LNCaP clone FGC (cell line): ENCODE measurements around the gene MAD1L1.

Experiments used
- DNase-seq: peaks from one replicate; pipeline ENCODE4 v3.0.0-alpha.2; 2011; ENCODE audit warnings: low read depth
- H3K4me3 ChIP-seq: 2 replicates; pipeline ENCODE4 v1.5.1; 2011; ENCODE audit warnings: mild to moderate bottlenecking, low read depth, low read length, control low read depth
- TF ChIP-seq, protein P1 (sequence below): IDR thresholded peaks from 2 replicates; pipeline ENCODE4 v1.5.1; 2012; ENCODE audit warnings: mild to moderate bottlenecking; ENCODE audit not compliant: control insufficient read depth, insufficient read depth; ENCODE audit errors: extremely low read depth

The MAD1L1 gene

DNA sequence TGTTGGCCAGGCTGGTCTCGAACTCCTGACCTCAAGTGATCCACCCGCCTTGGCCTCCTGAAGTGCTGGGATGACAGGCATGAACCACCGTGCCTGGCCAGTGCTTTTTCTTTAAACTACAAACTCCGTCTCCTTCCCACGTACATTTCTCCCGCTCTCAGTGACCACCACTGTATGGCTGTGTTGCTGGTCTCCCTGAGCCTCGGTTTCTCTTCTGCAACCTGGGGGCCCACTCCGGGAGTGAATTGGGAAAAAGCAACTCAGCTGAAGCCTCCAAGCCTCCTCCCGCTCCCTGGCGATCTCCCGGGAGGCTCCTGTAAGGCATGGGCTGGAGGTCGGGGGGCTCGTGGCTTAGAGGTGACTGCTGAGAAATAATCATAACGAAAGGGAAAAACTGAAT lies 426.4 kb downstream of the MAD1L1 start:
- TF ChIP-seq, protein P1, sequence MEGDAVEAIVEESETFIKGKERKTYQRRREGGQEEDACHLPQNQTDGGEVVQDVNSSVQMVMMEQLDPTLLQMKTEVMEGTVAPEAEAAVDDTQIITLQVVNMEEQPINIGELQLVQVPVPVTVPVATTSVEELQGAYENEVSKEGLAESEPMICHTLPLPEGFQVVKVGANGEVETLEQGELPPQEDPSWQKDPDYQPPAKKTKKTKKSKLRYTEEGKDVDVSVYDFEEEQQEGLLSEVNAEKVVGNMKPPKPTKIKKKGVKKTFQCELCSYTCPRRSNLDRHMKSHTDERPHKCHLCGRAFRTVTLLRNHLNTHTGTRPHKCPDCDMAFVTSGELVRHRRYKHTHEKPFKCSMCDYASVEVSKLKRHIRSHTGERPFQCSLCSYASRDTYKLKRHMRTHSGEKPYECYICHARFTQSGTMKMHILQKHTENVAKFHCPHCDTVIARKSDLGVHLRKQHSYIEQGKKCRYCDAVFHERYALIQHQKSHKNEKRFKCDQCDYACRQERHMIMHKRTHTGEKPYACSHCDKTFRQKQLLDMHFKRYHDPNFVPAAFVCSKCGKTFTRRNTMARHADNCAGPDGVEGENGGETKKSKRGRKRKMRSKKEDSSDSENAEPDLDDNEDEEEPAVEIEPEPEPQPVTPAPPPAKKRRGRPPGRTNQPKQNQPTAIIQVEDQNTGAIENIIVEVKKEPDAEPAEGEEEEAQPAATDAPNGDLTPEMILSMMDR, result no peak
- DNase-seq, result no peak

DNA sequence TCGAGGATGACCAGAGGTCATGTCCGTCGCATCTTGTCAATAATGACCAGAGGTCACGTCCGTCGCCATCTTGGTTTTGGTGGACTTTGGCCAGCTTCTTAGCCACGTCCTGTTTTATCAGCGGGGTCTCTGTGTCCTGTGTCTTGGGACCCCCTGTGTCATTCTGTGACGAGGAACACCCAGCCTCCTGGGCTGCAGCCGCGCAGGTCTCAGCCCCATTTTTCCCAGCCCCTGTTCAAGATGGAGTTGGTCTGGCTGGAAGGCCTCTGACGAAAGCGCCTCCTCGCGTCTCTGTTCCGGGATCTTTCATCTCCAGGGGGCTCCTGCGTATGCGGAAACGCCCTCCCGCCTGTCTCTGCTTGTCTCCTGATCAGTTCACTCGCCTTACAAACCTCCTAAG lies 428.4 kb downstream of the MAD1L1 start:
- no peak for DNase-seq
- H3K4me3 ChIP-seq, result no peak overlapping the region
- TF ChIP-seq, protein P1, result no peak

More for the DNA sequence above, 426.4 kb downstream of the MAD1L1 start:
- H3K4me3 ChIP-seq, result no peak overlapping the region

DNA sequence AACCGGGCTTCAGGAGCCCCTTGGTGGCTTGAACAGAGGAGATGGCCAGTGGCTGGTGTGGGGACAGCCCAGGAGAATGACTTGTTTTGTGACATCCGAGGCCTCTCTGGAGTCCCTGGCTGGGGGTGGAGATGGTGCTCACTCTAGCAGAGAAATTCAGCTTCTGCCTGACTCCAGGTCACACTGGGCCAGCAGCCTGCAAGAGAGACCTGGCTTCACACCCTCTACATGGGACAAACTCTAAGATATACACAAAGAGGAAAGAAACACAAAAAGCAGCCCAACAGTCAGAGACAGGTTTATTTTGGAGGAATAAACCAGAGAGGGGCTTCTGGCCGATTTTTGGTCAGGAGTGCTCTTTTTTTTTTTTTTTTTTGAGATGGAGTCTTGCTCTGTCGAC lies 429.8 kb downstream of the MAD1L1 start:
- TF ChIP-seq, protein P1, result no peak
- DNase-seq, result no peak
- no peak overlapping the region for H3K4me3 ChIP-seq

DNA sequence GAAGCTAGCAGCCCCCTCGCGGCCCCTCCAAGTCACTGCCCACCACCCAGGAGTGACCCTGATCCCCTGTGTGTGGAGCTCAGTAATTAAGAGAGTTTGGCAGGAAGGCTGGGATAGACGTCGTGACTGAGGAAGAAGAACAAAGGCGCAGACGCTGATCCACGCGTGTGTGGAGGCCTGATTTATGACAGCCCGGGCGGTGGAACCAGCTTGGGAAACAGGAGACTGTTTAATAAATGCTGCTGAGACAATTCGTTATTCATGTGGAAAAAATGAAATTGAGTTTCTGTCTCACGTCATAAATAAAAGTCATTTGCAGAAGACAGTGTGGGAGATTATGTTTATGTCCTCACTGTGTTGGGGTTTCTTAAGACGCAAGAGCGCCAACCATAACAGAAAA lies 431.8 kb downstream of the MAD1L1 start:
- DNase-seq, result no peak
- TF ChIP-seq, protein P1, result no peak
- H3K4me3 ChIP-seq, result no peak overlapping the region

DNA sequence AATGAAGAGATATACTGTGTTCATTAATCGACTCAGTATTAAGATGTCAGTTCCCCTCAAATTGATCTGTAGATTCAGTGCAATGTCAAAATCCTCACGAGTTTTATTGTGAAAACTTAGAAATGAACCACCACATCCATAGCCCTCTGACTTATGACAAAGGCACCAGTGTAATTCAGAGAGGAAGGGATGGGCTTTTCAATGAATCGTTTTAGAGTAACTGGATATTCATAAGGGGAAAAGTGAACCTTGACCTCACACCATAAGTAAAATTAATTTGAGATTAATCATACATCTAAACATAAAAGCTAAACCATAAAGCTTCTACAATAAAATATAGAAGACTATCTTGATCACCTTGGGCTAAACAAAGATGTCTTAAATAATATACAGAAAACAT lies 434.6 kb downstream of the MAD1L1 start:
- TF ChIP-seq, protein P1, result no peak
- no peak for DNase-seq
- no peak overlapping the region for H3K4me3 ChIP-seq

DNA sequence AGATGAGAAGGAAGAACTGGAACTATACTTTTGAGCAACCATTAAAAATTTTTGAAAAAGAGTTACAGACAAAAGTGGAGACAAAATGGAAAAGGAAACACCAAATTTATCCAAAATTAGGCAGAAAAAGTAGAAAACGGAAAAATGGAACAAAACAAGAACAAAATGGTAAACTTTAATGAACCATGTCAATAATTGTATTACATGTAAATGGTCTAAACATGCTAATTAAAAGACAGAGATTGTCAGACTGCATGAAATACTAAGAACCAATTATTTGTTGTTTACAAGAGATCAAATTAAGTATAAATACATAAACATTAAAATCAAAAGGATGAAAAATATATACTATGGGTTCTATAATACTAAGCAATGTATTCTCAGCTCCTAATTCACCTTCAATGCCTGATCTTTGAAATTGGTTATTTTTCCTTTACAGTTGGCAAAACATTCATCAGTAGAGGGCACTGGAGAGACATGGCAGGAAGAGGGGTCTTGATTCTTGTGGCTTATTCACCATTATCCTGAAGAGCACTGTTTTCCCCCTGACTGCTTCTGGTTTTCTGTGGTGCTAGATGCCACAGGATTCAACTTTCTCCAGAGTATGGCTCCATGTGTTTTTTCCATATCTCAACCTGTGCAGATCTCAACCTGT lies 437.7 kb downstream of the MAD1L1 start:
- H3K4me3 ChIP-seq, result no peak overlapping the region
- TF ChIP-seq, protein P1, result no peak
- DNase-seq, result no peak

DNA sequence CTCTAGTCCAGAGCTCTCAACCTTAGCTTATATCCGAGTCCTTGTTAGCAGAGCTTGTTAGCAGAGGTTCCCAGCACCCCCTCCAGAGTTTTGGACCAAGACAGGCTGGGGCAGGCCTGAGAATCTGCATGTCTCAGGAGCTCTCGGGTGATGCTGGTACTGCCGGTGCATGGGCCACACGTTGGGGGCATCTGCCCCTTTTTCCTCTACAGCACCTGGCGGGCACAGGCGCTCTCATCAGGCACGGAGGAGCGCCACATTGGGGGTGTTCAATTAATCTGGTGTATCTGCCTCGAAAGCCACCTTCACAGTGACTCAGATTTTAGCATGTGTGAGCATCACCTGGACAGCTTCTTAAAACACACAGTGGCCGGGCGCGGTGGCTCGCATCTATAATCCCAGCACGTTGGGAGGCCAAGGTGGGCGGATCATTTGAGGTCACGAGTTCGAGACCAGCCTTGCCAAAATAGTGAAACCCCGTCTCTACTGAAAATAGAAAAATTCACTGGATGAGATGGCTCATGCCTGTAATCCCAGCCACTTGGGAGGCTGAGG lies 445.0 kb downstream of the MAD1L1 start:
- no peak for DNase-seq
- TF ChIP-seq, protein P1, result no peak
- H3K4me3 ChIP-seq, result no peak overlapping the region
